GM13976 (cell line): ENCODE measurements around the gene KCNMA1.

Experiments used
- DNase-seq: peaks from one replicate; pipeline ENCODE4 v3.0.0; 2012; ENCODE audit warnings: low spot score
- in situ Hi-C: fragments of 300-500 bp; cut with MboI; formaldehyde crosslinking; loops from one replicate; pipeline ENCODE4 v1.12.0; 2022; ENCODE audit warnings: low sequenced_read_pairs, mixed read lengths, inconsistent platforms; ENCODE audit not compliant: unreplicated experiment
- TF ChIP-seq, protein P1 (sequence below): IDR thresholded peaks from 2 replicates; pipeline ENCODE4 v1.5.1; 2012; ENCODE audit warnings: borderline replicate concordance, mild to moderate bottlenecking; ENCODE audit not compliant: insufficient read depth; ENCODE audit errors: extremely low read depth, missing control alignments, control extremely low read depth

Gene KCNMA1

DNA sequence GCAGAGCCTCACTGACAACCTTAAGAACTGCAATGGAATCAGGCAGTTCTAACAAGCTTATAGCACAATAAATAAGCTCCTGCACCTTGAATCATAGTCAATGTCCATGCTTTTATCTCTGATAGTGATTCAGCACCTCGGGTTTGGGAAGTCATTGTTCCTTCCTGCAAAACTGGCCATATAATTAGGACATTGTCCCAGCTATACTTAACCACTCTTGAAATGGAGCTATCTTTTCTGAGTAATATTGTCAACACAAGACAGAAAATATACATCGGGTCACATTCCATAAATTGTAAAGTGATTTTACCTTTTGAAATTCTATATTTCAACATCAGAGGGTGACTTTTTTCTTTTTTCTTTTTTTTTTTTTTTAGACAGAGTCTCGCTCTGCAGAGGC, 682.8 kb downstream of the KCNMA1 start:
- TF ChIP-seq, protein P1, sequence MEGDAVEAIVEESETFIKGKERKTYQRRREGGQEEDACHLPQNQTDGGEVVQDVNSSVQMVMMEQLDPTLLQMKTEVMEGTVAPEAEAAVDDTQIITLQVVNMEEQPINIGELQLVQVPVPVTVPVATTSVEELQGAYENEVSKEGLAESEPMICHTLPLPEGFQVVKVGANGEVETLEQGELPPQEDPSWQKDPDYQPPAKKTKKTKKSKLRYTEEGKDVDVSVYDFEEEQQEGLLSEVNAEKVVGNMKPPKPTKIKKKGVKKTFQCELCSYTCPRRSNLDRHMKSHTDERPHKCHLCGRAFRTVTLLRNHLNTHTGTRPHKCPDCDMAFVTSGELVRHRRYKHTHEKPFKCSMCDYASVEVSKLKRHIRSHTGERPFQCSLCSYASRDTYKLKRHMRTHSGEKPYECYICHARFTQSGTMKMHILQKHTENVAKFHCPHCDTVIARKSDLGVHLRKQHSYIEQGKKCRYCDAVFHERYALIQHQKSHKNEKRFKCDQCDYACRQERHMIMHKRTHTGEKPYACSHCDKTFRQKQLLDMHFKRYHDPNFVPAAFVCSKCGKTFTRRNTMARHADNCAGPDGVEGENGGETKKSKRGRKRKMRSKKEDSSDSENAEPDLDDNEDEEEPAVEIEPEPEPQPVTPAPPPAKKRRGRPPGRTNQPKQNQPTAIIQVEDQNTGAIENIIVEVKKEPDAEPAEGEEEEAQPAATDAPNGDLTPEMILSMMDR, result no peak
- no peak for DNase-seq
- in situ Hi-C loops, result no loop called here

DNA sequence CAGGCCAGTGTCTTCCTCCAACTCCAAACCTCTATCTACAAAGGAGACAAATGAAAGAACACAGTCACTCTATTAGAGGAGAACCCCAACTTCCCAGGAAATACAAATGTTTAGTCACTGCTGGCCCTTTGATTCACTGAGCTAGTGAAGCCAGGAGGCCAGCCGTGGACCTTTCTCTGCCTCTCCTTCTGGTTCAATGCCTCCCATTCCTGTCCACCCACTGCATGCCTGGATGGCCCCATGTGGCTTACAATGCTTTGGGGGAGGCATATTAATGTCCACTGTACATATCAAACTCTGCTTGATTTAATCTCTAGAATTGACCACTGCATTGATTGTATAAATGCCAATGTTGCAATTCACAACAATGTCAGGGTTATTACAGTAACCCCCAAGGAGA, 687.3 kb downstream of the KCNMA1 start:
- DNase-seq, result no peak
- in situ Hi-C loops, result no loop called here

GRCh38 chr10:76946270-76946669, 691.3 kb downstream of the KCNMA1 start:
- no peak for DNase-seq
- TF ChIP-seq, protein P1, result no peak
- in situ Hi-C loops, result no loop called here

More for the DNA sequence above, 687.3 kb downstream of the KCNMA1 start:
- TF ChIP-seq, protein P1, result no peak

- in situ Hi-C loops, result no loop called here
- TF ChIP-seq, protein P1, result no peak
- DNase-seq, result no peak
These were observed 692.4 kb downstream of the KCNMA1 start for GRCh38 chr10:76945166-76945565.

DNA sequence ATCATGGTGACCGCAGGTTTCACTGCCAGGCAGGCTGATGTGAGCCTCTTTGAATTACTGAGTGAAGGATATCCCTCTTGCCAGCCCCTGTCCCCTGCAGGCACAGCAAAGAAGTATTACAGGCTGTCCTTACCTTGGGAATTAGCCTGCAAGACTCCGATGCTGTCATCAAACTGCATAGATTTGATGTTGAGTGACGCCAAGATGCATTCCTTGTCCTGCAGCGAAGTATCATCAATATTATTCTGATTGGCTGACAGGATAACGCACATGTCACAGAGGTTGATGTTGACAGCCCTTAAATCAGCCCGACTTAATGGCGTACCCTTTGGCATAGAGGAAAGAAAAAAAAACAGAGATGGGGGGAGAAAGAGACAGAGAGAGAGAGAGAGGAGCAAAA, 693.0 kb downstream of the KCNMA1 start:
- DNase-seq, result no peak
- TF ChIP-seq, protein P1, result no peak
- in situ Hi-C loops, result no loop called here

- in situ Hi-C loops, result no loop called here
- no peak for DNase-seq
- TF ChIP-seq, protein P1, result no peak
These were observed 694.8 kb downstream of the KCNMA1 start for GRCh38 chr10:76942628-76943416.

DNA sequence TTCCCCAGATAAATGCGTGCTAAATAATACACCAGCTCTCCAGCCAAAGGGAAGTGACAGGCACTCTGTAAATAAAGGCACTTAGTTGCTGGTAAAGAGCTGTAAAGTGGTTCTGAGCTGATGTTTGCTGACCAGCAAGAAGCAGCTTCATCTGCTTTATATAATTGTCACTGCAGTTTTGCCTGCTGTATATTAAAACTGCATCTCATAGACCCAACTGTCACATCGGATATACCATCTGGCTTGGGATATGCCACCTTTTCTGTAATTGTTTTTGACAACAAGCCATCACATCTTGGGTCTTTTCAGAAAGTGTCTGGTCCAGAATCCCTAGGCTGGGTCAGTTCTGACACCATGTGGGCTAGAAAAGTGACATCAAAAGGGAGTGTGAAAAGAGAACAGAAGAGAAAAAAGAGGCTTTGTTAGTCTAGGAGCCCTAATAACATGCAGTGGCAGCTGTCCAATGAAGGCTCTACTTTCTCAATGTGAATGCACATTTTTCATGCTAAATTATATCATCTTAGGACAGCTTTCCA, 697.6 kb downstream of the KCNMA1 start:
- TF ChIP-seq, protein P1, result no peak
- in situ Hi-C loops, result no loop called here
- DNase-seq, result no peak
